IMR-90 (cell line): Measurements from ENCODE around the gene CLEC16A.

Source experiments
- FOS ChIP-seq: fragments of 150-350 bp; IDR thresholded peaks from 2 replicates; pipeline ENCODE4 v1.6.1; 2016; ENCODE audit warnings: low read depth, low read length
- POLR2A ChIP-seq: IDR thresholded peaks from 2 replicates; pipeline ENCODE4 v1.6.1; 2012; ENCODE audit warnings: mild to moderate bottlenecking, low read depth, low read length
- RFX5 ChIP-seq: IDR thresholded peaks from 2 replicates; pipeline ENCODE4 v1.8.0; 2012; ENCODE audit warnings: low read depth, mild to moderate bottlenecking, low read length, moderate library complexity
- TF ChIP-seq, protein P1 (sequence below): conservative IDR thresholded peaks from 2 replicates; pipeline ENCODE4 v1.5.1; 2012; ENCODE audit warnings: mild to moderate bottlenecking, low read depth, low read length, improper control_type of control experiment

DNA sequence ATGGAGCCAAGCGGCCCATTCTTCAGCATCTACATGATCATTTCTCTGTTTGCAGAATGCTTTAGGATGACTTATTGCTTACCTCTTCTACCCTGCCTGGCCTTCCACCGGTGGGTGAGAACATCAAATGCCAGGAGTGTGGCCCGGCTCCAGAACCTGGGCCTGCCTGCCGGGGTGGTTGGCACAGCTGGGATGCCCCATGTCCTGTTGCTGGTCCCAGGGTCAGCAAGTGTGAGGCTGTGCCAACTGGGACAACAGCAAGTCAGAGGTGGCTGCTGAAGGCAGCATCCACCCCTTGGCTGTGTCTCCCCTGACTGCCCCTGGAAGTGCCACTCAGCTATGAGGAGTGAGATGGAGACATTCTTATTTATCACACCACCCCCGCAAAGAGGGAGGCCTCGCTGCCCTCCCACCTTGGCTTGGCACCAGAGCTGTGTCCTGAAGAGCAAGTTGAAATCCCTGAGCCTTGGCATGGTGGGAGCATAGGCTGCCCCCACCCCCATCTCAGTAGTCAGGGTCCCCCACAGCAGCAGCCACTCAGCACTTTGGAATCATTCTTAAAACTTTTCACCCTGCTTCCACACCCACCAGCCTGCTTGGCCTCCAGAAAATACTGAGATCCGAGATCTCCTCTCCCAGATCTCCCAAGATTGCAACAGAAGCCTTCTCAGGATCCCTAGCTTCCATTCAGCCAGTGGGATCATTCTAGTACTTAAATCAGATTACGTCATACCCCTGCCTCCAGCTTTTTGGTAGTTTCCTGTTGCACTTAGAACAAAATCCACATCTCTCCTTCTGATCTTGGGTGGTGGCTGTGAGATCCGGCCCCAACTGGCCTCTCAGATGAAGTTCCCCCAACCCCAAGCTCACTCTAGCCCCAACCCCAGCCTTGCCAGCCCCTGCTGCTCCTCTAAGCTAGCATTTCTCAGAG lies 184.1 kb downstream of the CLEC16A start:
- TF ChIP-seq FOS (no peak), RFX5 (no peak), POLR2A (no peak)
- TF ChIP-seq, protein P1, sequence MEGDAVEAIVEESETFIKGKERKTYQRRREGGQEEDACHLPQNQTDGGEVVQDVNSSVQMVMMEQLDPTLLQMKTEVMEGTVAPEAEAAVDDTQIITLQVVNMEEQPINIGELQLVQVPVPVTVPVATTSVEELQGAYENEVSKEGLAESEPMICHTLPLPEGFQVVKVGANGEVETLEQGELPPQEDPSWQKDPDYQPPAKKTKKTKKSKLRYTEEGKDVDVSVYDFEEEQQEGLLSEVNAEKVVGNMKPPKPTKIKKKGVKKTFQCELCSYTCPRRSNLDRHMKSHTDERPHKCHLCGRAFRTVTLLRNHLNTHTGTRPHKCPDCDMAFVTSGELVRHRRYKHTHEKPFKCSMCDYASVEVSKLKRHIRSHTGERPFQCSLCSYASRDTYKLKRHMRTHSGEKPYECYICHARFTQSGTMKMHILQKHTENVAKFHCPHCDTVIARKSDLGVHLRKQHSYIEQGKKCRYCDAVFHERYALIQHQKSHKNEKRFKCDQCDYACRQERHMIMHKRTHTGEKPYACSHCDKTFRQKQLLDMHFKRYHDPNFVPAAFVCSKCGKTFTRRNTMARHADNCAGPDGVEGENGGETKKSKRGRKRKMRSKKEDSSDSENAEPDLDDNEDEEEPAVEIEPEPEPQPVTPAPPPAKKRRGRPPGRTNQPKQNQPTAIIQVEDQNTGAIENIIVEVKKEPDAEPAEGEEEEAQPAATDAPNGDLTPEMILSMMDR: no peak
